Endothelial cell (in vitro differentiated cells): ENCODE data around the gene PLIN5. TPM values are rescaled to one million over a fixed set of nuclear protein-coding genes. Genes with fewer than 3 reads are reported as not detected.

ENCODE experiments used
- DNase-seq: peaks from one replicate; pipeline ENCODE4 v3.0.0; 2021; ENCODE audit warnings: low spot score
- H3K27ac Mint-ChIP-seq: one replicate; pipeline ENCODE4 v1.8.0; 2021; ENCODE audit warnings: mixed read lengths, inconsistent platforms; ENCODE audit not compliant: unreplicated experiment
- H3K27me3 Mint-ChIP-seq: one replicate; pipeline ENCODE4 v1.8.0; 2021; ENCODE audit warnings: mild to moderate bottlenecking, moderate library complexity, mixed read lengths, inconsistent platforms; ENCODE audit not compliant: unreplicated experiment
- H3K36me3 Mint-ChIP-seq: one replicate; pipeline ENCODE4 v1.8.0; 2021; ENCODE audit warnings: mild to moderate bottlenecking, low read depth, mixed read lengths, inconsistent platforms; ENCODE audit not compliant: unreplicated experiment
- H3K4me1 Mint-ChIP-seq: one replicate; pipeline ENCODE4 v1.8.0; 2021; ENCODE audit warnings: mild to moderate bottlenecking, mixed read lengths, inconsistent platforms; ENCODE audit not compliant: unreplicated experiment
- H3K4me3 Mint-ChIP-seq: one replicate; pipeline ENCODE4 v1.8.0; 2021; ENCODE audit warnings: mild to moderate bottlenecking, mixed read lengths, inconsistent platforms; ENCODE audit not compliant: unreplicated experiment
- H3K9me3 Mint-ChIP-seq: one replicate; pipeline ENCODE4 v1.8.0; 2021; ENCODE audit warnings: mixed read lengths, inconsistent platforms; ENCODE audit not compliant: unreplicated experiment
- total RNA-seq: library from RNA; stranded (reverse); fragmentation: NEBNext Ultra II Directional; extraction: Animal tissue kit (Norgen Biotek cat#: 25700); gene quantifications from one replicate; pipeline ENCODE4 v1.2.1, GENCODE V29; 2021; ENCODE audit not compliant: unreplicated experiment
- TF ChIP-seq, protein P1 (sequence below): fragments of 200-600 bp; sonication (generic); IDR thresholded peaks from one replicate; pipeline ENCODE4 v1.5.0; 2021; ENCODE audit warnings: antibody characterized with exemption; ENCODE audit not compliant: unreplicated experiment

The PLIN5 gene
- total RNA-seq, 1 donor from 2014 or later, result 0.64 TPM

DNA sequence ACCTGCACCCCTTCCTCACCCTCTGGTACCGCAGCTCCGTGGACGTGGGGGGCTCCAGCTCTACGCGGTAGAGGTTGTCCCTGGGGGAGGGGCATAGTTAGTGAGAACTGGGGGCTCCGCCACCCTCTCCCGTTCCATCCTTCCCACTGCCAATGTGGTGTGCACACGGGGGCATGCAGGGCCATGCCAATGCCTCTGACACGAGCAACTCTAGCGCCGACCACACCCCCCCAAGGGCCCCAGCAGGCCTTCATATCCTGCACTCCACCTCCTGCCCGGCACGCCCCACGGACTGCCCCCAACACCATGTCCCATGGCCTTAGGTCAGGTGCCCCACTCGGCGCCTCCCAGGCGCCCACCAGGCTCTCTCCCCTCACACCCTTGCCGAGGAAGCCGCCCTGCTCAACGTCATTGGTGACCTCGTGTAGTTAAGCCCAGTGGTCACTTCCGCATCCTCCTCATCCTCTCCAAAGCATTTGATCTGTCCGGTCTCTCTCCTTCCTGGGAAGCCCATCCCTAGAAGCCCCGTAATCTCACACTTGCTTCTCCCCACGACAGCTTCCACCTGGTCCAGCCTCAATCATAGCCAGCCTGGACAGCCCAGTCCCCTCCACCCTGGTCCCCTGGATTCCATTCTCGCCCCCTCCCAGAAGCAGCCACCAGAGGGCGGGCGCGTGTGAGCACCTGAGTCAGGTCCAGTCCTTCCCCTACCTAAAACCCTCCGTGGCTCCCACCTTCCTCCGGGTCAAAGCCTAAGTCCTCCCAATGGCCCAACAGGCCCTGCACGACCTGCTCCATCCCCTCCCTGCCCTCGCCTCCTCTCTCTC, 22.3 kb upstream of the PLIN5 start:
- DNase-seq, result no peak

DNA sequence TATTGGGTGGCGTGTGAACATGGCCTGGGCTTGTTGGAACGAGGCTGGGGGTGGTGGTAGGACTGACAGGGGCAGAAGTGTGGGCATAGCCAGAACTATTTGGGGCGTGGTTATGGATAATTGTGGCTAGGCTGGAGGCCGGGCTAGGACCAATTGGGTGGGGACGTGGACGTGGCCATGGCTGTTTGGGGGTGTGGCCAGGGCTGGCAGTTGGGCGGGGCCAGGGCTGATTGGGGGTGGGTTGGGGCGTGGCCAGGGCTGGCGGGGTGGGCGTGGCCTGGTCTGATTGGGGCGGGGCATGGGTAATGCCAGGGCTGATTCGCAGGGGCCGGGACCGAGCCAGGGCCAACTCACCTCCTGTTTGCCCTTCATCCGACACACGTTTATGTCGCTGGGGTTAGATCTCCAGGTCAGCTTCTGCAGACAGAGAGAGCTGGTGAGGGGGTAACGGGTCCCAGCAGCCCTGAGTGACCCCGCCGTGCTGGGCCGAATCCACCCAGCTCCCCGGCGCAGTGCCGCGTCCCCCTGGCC, 21.6 kb upstream of the PLIN5 start:
- Mint-ChIP-seq H3K9me3 (no peaks in the 10 kb centered on the region), H3K27ac (no peak overlapping the region), H3K4me1 (peaks cover 16% of the 10 kb centered on the region), H3K36me3 (peaks cover 29% of the 10 kb centered on the region), H3K27me3 (peaks cover 6% of the 10 kb centered on the region), H3K4me3 (no peak overlapping the region)
- no peak for DNase-seq
- TF ChIP-seq, protein P1, sequence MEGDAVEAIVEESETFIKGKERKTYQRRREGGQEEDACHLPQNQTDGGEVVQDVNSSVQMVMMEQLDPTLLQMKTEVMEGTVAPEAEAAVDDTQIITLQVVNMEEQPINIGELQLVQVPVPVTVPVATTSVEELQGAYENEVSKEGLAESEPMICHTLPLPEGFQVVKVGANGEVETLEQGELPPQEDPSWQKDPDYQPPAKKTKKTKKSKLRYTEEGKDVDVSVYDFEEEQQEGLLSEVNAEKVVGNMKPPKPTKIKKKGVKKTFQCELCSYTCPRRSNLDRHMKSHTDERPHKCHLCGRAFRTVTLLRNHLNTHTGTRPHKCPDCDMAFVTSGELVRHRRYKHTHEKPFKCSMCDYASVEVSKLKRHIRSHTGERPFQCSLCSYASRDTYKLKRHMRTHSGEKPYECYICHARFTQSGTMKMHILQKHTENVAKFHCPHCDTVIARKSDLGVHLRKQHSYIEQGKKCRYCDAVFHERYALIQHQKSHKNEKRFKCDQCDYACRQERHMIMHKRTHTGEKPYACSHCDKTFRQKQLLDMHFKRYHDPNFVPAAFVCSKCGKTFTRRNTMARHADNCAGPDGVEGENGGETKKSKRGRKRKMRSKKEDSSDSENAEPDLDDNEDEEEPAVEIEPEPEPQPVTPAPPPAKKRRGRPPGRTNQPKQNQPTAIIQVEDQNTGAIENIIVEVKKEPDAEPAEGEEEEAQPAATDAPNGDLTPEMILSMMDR, result no peak

More for the DNA sequence above, 22.3 kb upstream of the PLIN5 start:
- TF ChIP-seq, protein P1, result no peak
- Mint-ChIP-seq H3K4me1 (peaks cover 16% of the 10 kb centered on the region), H3K36me3 (peaks cover 26% of the 10 kb centered on the region), H3K27ac (no peak overlapping the region), H3K27me3 (peaks cover 6% of the 10 kb centered on the region), H3K9me3 (no peaks in the 10 kb centered on the region), H3K4me3 (peak overlapping the region; percentile 51)

DNA sequence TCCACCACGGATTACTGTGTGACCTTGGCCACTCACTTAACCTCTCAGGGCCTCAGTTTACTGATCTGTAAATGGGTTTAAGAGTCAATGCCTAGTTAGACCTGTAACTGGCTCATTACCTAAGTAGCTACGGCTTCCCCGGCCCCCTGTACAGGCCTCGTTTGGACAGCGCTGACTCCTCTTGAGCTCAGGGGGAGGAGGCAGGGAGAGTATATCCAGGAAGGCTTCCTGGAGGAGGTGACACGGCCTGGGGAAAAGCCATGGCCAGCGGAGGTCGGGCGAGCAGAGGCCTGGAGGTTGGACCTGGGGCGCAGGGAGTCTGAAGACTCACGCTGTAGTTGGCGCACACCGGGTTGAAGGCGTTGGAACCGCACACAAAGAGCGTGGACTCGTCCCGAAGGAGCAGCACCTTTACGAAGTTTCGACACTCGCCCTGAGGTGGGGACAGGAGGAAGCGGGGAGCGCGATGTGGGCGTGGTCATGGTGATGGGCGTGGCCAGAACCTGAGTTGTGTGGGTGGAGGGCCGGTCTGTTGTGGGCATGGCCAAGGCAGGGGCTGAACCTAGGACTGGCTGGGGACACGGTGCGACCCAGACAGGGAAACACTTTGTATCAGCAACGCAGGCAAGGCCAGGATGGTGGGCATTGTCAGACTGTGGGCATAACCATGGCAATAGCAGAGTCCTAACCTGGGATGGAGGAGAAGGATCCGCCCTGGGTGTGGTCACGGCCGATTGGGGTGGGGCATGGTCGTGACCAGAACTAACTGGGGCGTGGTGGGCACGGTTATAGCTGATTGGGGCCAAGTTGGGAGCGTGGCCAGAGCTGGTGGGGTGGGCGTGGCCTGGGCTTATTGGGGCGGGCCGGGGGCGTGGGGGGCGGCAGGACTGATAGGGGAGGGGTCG, 20.9 kb upstream of the PLIN5 start:
- H3K4me3 Mint-ChIP-seq, result no peak overlapping the region
- H3K27ac Mint-ChIP-seq, result no peak overlapping the region
- H3K27me3 Mint-ChIP-seq, result peaks cover 6% of the 10 kb centered on the region
- H3K36me3 Mint-ChIP-seq, result peaks cover 30% of the 10 kb centered on the region
- no peaks in the 10 kb centered on the region for H3K9me3 Mint-ChIP-seq
- no peak for DNase-seq
- peaks cover 16% of the 10 kb centered on the region for H3K4me1 Mint-ChIP-seq
- TF ChIP-seq, protein P1, result no peak

DNA sequence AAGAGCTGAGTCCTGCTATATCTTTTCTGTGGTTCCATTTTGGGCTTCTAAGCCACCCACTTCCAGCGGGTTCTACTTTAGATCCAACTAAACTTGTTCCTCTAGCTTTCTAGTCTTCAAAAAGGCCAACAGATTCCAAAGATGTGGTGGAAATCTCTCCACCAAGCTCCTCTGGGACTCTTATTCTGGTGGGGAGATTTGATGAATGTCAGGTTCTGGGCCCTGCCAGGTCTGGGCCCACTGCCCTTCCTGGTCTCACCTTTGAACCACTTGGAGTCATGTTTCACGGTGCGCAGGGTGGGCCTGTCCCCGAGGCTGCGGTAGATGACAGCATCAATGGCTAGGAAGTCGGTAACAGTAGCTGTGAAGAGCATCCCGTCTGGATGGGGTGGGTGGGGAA, 19.7 kb upstream of the PLIN5 start:
- Mint-ChIP-seq H3K27me3 (peaks cover 8% of the 10 kb centered on the region), H3K36me3 (peaks cover 34% of the 10 kb centered on the region), H3K27ac (no peak overlapping the region), H3K4me1 (peaks cover 13% of the 10 kb centered on the region), H3K4me3 (peak overlapping the region; percentile 73), H3K9me3 (no peaks in the 10 kb centered on the region)
- no peak for DNase-seq
- TF ChIP-seq, protein P1, result no peak
